Right hindlimb (tissue), 1 donor: ENCODE data around the gene LRFN3.
"Not testable (repeated sequence)": the region's sequence is repeated elsewhere in the genome, so short reads cannot be mapped to it uniquely, and the experiment has no call there.

Experiments
- DNase-seq: peaks from one replicate; pipeline ENCODE4 v3.0.0-alpha.2; 2018

The LRFN3 gene

DNA sequence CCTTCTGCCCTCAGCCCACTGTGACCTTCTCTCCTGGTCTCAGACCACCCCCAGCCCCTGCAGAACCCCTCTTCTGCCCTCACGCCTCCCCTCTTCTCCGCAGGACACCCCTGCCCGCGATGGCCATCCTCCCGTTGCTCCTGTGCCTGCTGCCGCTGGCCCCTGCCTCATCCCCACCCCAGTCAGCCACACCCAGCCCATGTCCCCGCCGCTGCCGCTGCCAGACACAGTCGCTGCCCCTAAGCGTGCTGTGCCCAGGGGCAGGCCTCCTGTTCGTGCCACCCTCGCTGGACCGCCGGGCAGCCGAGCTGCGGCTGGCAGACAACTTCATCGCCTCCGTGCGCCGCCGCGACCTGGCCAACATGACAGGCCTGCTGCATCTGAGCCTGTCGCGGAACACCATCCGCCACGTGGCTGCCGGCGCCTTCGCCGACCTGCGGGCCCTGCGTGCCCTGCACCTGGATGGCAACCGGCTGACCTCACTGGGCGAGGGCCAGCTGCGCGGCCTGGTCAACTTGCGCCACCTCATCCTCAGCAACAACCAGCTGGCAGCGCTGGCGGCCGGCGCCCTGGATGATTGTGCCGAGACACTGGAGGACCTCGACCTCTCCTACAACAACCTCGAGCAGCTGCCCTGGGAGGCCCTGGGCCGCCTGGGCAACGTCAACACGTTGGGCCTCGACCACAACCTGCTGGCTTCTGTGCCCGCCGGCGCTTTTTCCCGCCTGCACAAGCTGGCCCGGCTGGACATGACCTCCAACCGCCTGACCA lies 3.3 kb downstream of the LRFN3 start:
- DNase-seq: no peak

DNA sequence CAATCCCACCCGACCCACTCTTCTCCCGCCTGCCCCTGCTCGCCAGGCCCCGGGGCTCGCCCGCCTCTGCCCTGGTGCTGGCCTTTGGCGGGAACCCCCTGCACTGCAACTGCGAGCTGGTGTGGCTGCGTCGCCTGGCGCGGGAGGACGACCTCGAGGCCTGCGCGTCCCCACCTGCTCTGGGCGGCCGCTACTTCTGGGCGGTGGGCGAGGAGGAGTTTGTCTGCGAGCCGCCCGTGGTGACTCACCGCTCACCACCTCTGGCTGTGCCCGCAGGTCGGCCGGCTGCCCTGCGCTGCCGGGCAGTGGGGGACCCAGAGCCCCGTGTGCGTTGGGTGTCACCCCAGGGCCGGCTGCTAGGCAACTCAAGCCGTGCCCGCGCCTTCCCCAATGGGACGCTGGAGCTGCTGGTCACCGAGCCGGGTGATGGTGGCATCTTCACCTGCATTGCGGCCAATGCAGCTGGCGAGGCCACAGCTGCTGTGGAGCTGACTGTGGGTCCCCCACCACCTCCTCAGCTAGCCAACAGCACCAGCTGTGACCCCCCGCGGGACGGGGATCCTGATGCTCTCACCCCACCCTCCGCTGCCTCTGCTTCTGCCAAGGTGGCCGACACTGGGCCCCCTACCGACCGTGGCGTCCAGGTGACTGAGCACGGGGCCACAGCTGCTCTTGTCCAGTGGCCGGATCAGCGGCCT lies 4.1 kb downstream of the LRFN3 start:
- no peak for DNase-seq

DNA sequence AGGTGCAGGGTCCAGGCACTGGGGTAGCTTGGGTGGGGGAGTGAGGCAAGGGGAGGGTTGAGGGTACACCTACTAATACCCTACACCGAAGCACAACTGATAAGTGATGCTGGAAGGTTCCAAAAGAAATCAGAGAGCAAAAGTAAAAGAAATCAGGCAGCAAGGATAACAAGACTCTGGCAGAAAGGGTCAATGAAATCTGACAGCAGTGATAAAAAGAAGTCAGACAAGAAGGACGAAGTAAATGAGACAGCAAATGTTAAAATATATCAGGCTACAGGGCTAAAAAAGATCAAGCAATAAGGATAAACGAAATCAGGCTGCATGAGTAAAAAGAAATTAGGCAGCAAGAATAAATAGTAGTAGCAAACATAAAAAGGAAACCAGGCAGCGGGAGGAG lies 4.7 kb downstream of the LRFN3 start:
- DNase-seq: no peak

DNA sequence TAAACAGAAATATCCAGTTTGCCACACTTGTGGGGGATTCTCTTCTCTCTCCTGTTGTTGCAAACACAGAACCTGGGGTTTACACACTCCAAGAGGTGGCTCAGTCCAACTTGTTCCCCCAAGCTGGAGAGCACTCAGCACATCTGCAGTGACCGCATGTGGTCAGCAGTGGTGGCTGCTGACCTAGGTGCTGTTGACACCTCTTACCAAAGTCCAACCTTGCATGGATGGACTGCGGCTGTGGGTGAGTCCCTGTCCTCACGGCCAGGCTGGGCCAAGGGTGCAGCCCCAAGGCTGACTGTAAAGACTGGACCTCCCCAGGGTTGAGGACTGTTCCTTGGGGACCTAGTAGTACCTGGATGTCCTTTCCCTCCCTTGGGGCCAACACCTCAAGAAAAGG lies 6.1 kb downstream of the LRFN3 start:
- DNase-seq: no peak

DNA sequence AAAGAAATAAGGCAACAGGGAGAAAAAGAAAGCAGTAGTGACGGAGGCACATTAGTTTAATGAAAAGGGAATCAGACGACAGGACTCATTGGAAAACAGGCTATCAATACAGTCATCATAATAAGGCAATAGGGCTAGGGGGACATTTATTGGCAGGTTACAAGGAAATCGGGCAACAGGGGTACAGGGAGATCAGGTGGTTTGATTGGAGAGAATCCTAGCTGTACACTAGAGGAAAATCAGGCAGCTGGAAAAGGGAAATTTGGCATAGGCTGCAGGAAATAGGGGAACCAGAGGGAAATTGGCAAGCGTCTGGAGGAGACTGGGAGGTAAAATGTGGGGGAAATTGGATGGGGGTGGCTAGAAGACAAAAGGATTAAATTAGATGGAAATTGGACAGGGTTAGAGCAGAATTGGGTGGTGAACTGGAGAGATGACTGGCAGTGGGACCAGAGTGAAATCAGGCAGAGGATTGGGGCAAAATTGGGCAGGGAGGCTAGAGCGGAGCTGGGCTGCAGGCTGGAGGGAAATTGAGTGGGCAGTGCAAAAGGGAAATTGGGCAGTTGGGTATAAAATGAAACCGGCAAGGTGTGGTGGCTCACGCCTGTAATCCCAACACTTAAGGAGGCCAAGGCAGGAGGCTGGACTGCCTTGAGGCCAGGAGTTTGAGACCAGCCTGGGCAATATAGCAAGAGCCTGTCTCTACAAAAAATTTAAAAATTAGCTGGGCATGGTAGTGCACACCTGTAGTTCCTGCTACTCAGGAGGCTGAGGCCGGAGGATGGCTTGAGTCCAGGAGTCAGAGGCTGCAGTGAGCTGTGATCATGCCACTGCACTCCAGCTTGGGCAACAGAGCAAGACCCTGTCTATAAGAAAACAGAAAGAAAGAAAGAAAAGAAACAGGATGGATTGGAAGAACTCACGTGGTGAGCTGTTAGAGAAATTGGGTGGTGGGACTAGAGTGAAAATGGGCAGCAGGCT lies 7.4 kb downstream of the LRFN3 start:
- DNase-seq: no peak

DNA sequence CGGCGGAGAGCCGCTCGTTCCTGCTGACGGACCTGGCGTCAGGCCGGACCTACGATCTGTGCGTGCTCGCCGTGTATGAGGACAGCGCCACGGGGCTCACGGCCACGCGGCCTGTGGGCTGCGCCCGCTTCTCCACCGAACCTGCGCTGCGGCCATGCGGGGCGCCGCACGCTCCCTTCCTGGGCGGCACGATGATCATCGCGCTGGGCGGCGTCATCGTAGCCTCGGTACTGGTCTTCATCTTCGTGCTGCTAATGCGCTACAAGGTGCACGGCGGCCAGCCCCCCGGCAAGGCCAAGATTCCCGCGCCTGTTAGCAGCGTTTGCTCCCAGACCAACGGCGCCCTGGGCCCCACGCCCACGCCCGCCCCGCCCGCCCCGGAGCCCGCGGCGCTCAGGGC lies 8.4 kb downstream of the LRFN3 start:
- DNase-seq: no peak

DNA sequence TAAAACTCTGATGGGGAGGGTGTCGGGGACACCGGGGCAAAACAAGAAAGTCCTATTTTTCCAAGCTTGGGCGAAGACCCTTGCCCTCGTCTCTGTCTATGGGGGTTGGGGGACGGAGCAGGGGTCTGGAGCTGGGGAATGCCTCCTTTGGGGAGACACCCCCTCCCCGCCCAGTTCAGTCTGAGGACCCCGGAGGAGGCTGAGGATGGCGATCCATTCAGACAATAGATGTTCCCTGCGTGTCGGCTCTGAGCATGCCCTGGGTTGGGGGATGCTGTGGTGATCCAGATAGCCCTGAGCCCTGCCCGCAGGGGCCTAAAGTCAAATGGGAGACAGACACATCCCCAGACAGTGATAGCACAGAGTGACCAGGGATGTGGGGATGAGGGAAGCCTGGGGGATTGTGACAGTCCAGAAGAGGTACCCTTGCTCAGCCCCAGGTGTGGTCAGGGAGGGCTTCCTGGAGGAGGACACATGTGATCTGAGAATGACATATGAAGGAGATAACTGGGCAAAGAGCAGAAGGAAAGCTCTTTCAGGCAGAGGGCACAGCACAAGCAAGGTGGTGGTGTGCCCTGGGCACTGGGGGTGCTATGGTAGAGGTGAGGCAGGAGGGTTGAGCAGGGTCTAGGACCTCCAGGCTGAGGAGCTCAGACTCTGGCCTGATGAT lies 9.1 kb downstream of the LRFN3 start:
- no peak for DNase-seq

DNA sequence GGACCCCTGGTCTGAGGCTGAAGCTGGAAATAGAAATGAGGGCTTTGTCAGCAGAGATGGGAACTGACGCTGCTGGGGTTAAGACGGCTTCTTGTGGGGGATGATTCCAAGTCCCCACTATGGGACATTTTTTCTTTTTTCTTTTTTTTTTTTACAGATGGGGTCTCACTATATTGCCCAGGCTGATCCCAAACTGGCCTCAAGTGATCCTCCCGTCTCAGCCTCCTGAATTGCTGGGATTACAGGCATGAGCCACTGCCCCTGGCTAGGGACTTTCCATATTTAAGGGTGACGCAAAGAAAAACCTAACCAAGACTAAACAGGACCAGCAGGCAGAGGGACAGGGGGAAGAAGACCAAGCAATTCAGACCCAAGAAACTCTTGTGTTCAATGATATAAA lies 10.0 kb downstream of the LRFN3 start:
- no peak for DNase-seq

DNA sequence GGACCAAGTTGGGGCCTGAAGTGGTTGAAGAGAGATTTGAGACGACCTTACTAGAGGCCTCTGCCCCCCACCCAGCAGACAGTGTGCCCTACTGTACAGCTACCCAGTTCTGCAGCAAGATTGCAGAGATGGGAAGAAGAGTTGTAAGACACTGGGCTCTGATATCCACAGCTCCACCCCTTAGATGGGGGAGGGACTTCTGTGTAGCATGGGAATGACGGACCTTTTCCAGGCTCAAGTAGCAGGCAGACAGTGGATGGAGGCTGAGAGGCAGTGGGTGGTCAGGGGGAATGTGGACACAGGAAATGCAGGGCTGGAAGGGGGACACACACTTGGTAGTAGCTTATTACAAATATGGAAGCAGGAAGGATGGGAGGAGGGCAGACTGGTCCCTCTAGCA lies 13.0 kb downstream of the LRFN3 start:
- no peak for DNase-seq

DNA sequence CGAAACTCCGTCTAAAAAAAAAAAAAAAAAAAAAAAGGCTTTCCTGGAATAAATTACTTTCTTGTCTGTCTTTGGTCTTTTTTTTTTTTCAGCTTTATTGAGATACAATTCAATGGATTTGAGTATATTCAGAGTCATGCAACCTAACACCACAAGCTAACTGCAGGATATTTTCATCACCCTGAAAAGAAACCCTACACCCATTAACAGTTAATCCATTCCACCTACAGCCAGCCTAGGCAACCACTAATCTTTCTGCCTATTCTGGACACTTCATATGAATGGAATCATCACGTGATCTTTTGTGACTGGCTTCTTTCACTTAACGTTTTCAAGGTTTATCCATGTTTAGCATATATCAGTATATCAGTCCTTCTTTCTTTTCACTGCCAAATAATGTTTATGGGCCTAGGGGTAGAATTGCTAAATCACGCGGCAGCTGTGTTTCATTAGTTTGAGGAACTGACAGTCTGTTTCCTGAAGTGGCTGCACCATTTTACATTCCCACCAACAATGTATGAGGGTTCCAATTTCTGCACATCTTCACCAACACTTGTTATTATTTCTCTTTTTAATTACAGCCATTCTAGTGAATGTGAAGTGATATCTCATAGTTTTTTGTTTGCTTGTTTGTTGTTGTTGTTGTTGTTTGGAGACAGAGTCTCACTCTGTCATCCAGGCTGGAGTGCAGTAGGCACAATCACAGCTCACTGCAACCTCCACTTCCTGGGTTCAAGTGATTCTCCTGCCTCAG lies 19.9 kb downstream of the LRFN3 start:
- no peak for DNase-seq

DNA sequence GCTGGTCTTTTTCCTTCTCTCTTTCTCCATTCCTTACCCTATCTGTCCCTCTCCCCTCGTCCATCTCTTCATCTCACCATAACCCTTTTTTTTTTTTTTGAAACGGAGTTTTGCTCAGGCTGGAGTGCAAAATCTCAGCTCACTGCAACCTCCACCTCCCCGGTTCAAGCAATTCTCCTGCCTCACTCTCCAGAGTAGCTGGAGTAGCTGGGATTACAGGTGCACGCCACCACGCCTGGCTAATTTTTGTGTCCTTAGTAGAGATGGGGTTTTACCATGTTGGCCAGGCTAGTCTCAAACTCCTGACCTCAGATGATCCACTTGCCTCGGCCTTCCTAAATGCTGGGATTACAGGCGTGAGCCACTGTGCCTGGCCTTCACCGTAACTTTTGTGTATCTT lies 21.2 kb downstream of the LRFN3 start:
- DNase-seq: not testable (repeated sequence)

DNA sequence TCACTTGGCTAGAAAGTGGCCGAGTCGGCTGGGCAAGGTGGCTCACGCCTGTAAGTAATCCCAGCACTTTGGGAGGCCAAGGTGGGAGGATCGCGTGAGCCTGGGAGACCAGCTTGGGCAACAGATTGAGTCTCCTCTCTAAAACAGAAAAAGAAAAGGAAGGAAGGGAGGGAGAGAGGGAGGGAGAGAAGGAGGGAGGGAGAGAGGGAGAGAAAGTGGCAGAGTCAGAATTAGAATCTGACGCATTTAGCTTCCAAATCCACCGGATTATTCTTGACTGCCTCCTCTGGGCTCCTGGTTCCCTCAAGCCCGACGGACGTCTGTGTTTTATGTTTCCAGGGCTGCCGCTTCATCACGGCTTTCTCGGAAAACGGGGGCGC lies 22.5 kb downstream of the LRFN3 start:
- no peak for DNase-seq

DNA sequence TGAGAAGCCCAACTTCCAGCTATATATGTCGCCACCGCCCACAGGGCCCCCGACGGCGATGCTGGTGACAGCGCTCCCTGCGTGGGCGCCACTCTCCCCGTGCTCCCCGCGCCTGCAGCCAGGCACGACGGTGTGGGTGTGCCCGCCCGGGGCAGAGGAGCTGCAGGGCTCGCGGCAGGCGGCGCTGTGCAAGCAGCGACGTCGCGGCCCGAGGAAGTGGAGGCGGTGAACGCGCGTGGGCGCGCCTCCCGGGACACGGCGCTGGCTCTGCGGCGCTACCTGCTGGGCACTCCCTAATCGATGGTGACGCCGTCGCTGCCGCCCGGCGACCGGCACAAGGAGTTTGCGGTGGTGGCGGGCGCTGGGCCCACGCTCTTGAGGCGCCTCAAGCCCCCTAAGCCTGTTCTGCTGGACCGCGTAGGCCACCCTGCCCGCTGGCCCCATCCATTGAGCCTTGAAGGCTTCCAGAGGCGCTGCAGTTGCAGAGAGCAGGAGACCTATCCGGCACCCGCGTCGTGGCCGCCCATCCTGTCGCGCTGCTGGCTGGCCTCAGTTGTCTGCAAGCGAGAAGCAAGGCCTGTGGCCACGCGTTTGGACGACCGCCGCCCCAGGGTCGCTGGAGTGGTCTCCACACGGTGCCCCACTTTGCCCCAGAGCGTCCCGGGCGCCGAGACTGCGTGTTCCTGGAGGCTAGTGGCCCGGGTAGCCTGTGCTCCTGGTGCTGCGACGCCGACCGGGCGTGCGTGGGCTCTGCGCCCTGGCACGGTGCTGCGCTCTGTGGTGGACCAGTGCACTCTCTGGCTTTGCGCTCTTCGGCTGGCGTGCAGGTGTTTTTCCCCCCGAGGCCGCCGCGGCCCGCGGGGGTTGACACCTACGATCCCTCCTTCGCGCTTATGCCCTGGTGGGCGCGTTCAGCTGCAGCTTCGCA lies 23.1 kb downstream of the LRFN3 start:
- DNase-seq: no peak

DNA sequence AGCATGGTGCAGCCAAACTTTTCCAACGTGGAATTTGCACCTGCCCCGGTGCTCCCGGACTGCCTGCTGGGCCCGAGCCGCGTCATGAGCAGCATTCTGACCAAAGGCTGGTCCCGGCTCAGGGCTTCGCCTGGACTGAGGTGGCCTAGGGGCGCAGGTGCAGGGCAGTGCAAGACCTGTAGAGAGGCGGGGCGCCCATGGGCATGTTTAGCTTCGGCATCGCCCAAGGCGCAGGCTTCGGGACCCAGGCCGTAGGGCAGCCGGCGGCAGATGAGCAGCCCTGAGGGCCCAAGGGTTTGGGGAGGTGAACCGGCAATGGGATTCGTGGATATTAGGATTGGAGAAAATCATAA lies 23.8 kb downstream of the LRFN3 start:
- DNase-seq: no peak

DNA sequence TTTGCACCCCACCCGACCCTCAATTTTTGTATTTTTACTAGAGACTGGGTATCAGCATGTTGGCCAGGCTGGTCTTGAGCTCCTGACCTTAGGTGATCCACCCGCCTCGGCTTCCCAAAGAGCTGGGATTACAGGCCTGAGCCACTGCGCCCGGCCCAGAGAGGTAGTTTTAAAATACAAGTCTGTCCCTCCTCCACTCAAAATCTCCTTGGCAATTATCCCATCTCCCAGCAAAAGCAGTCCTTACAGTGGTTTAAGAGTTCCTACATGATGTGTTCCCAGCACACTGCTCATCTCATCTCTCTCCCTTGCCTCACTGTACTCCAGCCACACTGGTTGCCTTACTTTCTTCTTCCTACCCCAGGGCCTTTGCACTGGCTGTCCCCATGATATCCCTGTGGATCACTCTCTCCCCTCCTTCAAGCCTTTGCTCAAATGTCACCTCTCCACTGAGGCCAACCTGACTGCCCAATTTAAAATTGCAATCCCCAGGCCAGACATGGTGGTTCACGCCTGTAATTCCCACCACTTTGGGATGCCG lies 24.3 kb downstream of the LRFN3 start:
- no peak for DNase-seq

DNA sequence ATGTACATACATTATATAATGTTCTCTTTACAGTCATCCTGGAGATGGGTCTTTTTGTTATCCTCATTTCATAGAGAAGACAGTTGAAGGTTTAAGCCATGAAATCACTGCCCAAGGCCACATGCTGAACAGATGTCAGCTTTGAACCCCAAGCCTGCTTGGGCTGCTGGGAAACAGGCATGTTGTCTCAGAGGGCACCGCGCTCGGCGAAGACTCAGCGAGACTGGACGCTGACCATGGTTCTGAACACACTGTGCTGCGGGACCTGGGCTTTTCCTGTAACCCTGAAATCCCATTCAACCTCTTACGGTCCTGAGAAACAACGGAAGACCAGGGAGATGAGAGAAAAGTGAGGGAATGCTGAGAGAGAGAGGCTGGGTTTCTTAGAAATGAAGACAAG lies 27.3 kb downstream of the LRFN3 start:
- DNase-seq: peak; percentile 72

DNA sequence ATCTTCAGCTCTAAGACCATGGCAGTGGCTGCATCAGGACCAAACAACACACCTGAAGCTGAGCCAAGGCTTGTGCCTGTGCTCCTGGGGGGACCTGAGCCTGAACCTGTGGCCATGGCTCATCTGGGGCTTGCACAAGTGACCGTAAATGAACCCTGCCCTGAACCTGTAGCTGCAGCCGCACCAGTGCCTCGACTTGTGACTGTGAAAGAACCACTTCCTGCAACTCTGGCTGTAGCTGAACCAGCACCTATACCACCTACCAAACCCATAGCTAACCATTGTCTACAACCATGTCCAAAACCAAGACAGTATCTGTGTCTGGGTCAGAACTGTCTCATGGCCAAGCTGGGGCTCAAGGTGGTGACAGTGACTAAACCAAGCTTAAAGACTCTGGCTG lies 30.6 kb downstream of the LRFN3 start:
- DNase-seq: no peak

DNA sequence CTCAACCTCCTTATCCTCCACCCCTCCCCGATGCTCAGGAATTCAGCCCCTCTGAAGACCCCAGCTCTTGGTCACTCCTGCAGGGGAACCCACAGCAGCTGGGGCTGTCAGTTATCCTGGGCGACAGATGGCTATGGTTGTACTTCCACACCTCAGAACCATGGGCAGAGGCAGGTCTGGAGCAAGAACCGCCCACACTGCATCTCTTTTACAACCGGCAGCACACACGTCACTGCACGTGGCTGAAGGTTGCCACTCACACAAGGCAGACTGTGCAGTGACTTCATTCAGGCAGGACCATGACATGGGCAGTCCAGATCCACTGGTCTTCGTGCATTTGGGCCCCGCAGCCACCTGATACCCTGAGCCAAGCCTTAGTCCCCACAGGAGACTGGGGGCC lies 37.3 kb downstream of the LRFN3 start:
- DNase-seq: no peak

DNA sequence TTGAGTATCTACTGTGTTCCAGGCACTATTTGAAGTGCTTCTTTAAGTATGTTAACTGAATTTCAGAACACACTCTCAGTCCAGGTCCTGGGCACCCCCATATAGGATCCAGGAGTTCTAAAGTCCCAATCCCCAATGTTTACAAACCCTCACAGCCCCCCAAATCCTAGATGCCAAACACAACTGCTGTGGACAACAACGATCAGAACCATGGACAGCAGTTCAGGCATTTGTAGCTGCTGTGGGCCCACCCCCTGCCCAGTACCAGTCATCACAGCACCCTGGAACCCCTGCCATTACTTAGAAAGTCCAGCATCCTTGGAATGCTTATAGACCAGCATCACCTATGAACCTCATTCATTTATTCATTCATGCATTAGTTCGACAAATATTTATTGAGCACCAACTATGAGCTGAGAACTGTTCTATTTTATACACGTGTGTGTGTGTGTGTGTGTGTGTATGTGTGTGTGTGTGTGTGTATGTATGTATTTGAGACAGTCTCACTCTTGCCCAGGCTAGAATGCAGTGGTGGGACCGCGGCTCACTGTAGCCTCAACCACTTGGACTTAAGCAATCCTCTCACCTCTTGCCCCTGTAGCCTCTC lies 39.5 kb downstream of the LRFN3 start:
- DNase-seq: no peak

DNA sequence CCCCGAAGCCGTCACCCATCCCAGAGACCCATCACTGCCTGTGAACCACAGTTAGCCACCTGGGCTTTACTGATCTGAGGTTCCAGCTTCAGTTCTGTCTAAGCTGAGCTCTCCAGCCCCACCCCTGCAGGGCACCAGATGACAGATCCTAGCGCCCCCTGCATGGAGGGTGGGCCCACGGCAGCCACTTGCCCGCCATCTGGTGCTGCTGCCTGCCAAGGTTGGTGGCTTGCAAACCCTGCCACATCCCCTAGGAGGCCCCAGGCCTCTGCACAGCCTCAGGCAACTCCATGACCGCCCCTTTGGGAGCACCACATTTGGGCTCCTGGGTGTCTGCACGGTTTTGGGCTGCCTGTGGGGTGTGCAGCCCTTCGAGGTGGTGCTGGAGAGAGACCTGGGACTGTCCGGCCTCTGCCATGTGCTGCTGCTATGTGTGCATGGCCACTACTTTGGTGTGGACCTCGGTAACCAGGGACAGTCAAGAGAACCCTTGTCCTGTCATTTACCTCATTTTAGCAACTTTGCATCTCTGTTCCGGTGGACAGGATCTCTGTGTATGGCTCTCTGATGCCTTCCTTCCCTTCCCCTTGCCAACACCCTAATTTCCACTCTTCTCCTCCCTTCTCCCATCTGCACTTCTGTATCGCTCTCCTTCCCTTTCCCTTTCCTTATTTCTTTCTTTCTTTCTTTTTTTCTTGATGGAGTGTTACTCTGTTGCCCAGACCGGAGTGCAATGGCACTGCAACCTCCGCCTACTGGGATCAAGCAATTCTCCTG lies 41.5 kb downstream of the LRFN3 start:
- no peak for DNase-seq
